Measurements from ENCODE around the gene BMP2K. TPM values are rescaled to one million over a fixed set of nuclear protein-coding genes. Genes with fewer than 3 reads are reported as not detected.
A peak's percentile ranks its signal among the peaks of the same experiment; 100 is the strongest.

Gene BMP2K
- total and polyA plus RNA-seq, 2 donors from 2014 or later = 6.0 to 43.1 TPM

- no peak overlapping the region for H3K4me3 ChIP-seq (ENCODE audit: low read length in 3 of 3)
- intact Hi-C loops (cut with DNase I) = loop anchor here (10.0 kb wide), 1 partner anchor 1263 kb away; no protein-coding TSS in a partner anchor
- H3K9ac ChIP-seq (ENCODE audit: low read length in 3 of 3) = no peak overlapping the region
- H3K27ac ChIP-seq (ENCODE audit: low read depth in 2 of 2, low read length in 2 of 2) = no peak overlapping the region
- no peaks in the 10 kb centered on the region for H3K36me3 ChIP-seq (ENCODE audit: control insufficient read depth in 2 of 3, insufficient read depth in 3 of 3, low read length in 3 of 3)
- TF ChIP-seq CTCF (IDR thresholded peaks at IDR 0.05; ENCODE audit: borderline replicate concordance, extremely low read depth, insufficient read depth) = peak; percentile 67
- DNase-seq = peak in 2 of 5 donors; percentile 62 to 75
- no peaks in the 10 kb centered on the region for H3K4me1 ChIP-seq (ENCODE audit: control insufficient read depth in 2 of 3, insufficient read depth in 2 of 3, low read depth in 1 of 3, low read length in 3 of 3)
- peak; percentile 98 for FAIRE-seq
- no peaks in the 10 kb centered on the region for H3K9me3 ChIP-seq (ENCODE audit: control insufficient read depth in 2 of 3, insufficient read depth in 1 of 3, low read length in 3 of 3)
- H3K27me3 ChIP-seq (ENCODE audit: control insufficient read depth, insufficient read depth, low read length) = no peaks in the 10 kb centered on the region
Measured at GRCh38 chr4:78951862-78952472, 175.8 kb downstream of the BMP2K start.

GRCh38 chr4:78953231-78953630 is 177.1 kb downstream of the BMP2K start:
- Histone ChIP-seq H3K9me3 (ENCODE audit: control insufficient read depth in 2 of 3, insufficient read depth in 1 of 3, low read length in 3 of 3) (no peaks in the 10 kb centered on the region), H3K27ac (ENCODE audit: low read depth in 2 of 2, low read length in 2 of 2) (no peak overlapping the region), H3K27me3 (ENCODE audit: control insufficient read depth, insufficient read depth, low read length) (no peaks in the 10 kb centered on the region), H3K36me3 (ENCODE audit: control insufficient read depth in 2 of 3, insufficient read depth in 3 of 3, low read length in 3 of 3) (no peaks in the 10 kb centered on the region), H3K4me3 (ENCODE audit: low read length in 3 of 3) (no peak overlapping the region), H3K9ac (ENCODE audit: low read length in 3 of 3) (no peak overlapping the region), H3K4me1 (ENCODE audit: control insufficient read depth in 2 of 3, insufficient read depth in 2 of 3, low read depth in 1 of 3, low read length in 3 of 3) (no peaks in the 10 kb centered on the region)
- no peak for TF ChIP-seq CTCF (IDR thresholded peaks at IDR 0.05; ENCODE audit: borderline replicate concordance, extremely low read depth, insufficient read depth)
- FAIRE-seq (no peak), DNase-seq (no peak)
- intact Hi-C loops (cut with DNase I) = loop anchor here (10.0 kb wide), 1 partner anchor 1262 kb away; no protein-coding TSS in a partner anchor

- peak in 3 of 5 donors; percentile 26 to 58 (median 45) for DNase-seq
- Histone ChIP-seq H3K9ac (ENCODE audit: low read length in 3 of 3) (no peak overlapping the region), H3K4me3 (ENCODE audit: low read length in 3 of 3) (no peak overlapping the region), H3K9me3 (ENCODE audit: control insufficient read depth in 2 of 3, insufficient read depth in 1 of 3, low read length in 3 of 3) (no peaks in the 10 kb centered on the region), H3K27ac (ENCODE audit: low read depth in 2 of 2, low read length in 2 of 2) (no peak overlapping the region), H3K27me3 (ENCODE audit: control insufficient read depth, insufficient read depth, low read length) (no peaks in the 10 kb centered on the region), H3K4me1 (ENCODE audit: control insufficient read depth in 2 of 3, insufficient read depth in 2 of 3, low read depth in 1 of 3, low read length in 3 of 3) (no peaks in the 10 kb centered on the region), H3K36me3 (ENCODE audit: control insufficient read depth in 2 of 3, insufficient read depth in 3 of 3, low read length in 3 of 3) (no peaks in the 10 kb centered on the region)
- intact Hi-C loops (cut with DNase I) = loop anchor here (10.0 kb wide), 1 partner anchor 1261 kb away; no protein-coding TSS in a partner anchor
- peak; percentile 7 for TF ChIP-seq CTCF (IDR thresholded peaks at IDR 0.05; ENCODE audit: borderline replicate concordance, extremely low read depth, insufficient read depth)
- no peak for FAIRE-seq
Measured at GRCh38 chr4:78953769-78954666, 177.9 kb downstream of the BMP2K start.

Measured in kidney (tissue), 14 donors.